GM13976 (cell line): ENCODE measurements around the gene TWSG1.
"Not testable (repeated sequence)": the region's sequence is repeated elsewhere in the genome, so short reads cannot be mapped to it uniquely, and the experiment has no call there.

Experiments used
- DNase-seq: peaks from one replicate; pipeline ENCODE4 v3.0.0; 2012; ENCODE audit warnings: low spot score
- CTCF ChIP-seq: IDR thresholded peaks from 2 replicates; pipeline ENCODE4 v1.5.1; 2012; ENCODE audit warnings: borderline replicate concordance, mild to moderate bottlenecking; ENCODE audit not compliant: insufficient read depth; ENCODE audit errors: extremely low read depth, missing control alignments, control extremely low read depth
- in situ Hi-C: fragments of 300-500 bp; cut with MboI; formaldehyde crosslinking; loops from one replicate; pipeline ENCODE4 v1.12.0; 2022; ENCODE audit warnings: low sequenced_read_pairs, mixed read lengths, inconsistent platforms; ENCODE audit not compliant: unreplicated experiment

The TWSG1 gene

DNA sequence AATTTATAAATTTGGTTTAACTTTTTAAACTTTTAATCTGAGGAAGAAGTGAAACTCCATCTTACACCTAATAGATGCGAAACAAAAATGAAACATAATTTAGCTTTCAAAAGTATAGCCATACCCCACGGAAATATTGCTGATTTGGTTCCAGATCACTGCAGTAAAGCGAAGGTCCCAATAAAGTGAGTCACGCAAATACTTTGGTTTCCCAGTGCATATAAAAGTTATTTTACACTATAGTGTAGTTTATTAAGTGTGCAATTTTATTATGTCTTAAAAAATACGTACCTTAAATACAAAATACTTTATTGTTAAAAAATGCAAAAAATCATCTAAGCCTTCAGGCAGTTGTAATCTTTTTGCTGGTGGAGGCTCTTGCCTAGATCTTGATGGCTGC, 55.1 kb downstream of the TWSG1 start:
- no peak for TF ChIP-seq CTCF
- in situ Hi-C loops = no loop called here

GRCh38 chr18:9392726-9393125, 58.2 kb downstream of the TWSG1 start:
- in situ Hi-C loops = no loop called here
- no peak for TF ChIP-seq CTCF
- no peak for DNase-seq

More for the DNA sequence above, 55.1 kb downstream of the TWSG1 start:
- DNase-seq = no peak

- in situ Hi-C loops = no loop called here
- no peak for DNase-seq
- no peak for TF ChIP-seq CTCF
Measured at GRCh38 chr18:9394046-9394445, 59.5 kb downstream of the TWSG1 start.

- DNase-seq = no peak
- in situ Hi-C loops = no loop called here
- TF ChIP-seq CTCF = no peak
Measured at GRCh38 chr18:9400197-9400596, 65.6 kb downstream of the TWSG1 start.

DNA sequence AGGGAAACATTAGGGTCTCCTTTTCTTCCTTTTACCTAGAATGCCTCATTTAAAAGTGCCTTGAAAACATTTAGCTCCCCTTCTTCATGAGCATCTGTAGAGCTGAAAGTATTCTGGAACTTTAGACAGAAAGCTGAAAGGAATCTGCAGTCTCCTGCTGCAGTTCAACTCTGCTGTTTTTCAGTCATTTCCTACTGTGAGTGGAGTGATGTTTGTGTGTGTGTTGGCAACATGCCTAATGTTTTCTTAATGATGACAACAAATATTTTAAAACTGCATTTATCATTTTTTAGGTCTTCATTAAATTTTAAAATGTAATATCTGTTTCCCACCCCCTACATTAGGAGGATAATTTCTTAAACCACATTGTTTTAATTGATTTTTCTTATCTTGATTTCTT, 66.6 kb downstream of the TWSG1 start:
- DNase-seq = no peak
- no peak for TF ChIP-seq CTCF
- in situ Hi-C loops = no loop called here

- in situ Hi-C loops, DNase-seq: not testable (repeated sequence)
Measured at GRCh38 chr18:9402358-9403007, 67.9 kb downstream of the TWSG1 start.

- in situ Hi-C loops = no loop called here
- no peak for DNase-seq
- peak; percentile 25 for TF ChIP-seq CTCF
Measured at GRCh38 chr18:9403795-9404564, 69.4 kb downstream of the TWSG1 start.
